GM19043 (cell line): ENCODE results near the gene GJB1.
A peak's percentile ranks its signal among the peaks of the same experiment; 100 is the strongest.
"Not testable (repeated sequence)": the region's sequence is repeated elsewhere in the genome, so short reads cannot be mapped to it uniquely, and the experiment has no call there.

Source experiments
- ATAC-seq: cut with Tn5 transposase; IDR thresholded peaks from one replicate; pipeline ENCODE4 v1.9.1; 2021; ENCODE audit warnings: low read depth; ENCODE audit not compliant: unreplicated experiment

GJB1 gene

GRCh38 chrX:71222929-71223328 is at the start of gene GJB1:
GJB1 (plus strand) TSS chrX:71223224; CDS start chrX:71223708, 484 bp downstream.
- ATAC-seq = no peak

DNA sequence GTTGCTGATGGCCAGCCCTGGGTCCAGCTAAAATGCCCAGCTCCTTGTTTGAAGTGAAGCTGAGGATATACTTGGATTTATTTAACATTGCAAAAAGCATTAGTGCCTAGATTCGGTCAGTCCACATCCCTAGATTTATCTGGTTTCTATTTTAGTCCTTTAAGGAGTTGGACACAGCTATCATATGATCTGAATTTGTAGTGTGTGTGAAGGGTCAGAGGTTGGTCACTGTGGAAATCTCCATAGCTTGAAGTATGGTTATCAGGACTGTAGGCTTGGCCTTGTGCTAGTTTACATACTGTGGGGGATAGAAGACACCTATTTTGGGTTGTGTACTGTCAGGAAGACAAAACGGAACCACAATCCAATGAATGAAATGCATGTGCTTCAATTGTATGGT is 49.6 kb upstream of the GJB1 start:
- ATAC-seq = no peak

DNA sequence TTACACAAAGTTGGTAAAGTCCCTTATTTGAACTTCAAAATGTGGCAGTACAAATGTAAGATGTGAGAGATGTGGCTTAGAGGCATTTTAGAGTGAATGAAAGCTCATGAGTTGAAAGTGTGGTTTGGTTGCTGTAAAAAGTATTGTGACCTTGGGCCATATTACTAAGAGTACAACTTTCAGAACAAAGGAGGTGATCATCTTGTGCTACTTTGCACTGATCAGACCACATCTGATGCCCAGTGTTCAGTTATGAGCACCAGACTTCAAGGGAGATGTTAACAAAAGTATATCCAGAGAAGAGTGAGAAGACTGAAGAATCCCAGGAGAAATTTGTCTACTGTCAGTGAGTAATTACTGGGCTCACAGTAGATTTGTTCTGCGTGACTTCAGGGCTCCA is 48.2 kb upstream of the GJB1 start:
- no peak for ATAC-seq

GRCh38 chrX:71175531-71175930 is 47.5 kb upstream of the GJB1 start:
- ATAC-seq = no peak

DNA sequence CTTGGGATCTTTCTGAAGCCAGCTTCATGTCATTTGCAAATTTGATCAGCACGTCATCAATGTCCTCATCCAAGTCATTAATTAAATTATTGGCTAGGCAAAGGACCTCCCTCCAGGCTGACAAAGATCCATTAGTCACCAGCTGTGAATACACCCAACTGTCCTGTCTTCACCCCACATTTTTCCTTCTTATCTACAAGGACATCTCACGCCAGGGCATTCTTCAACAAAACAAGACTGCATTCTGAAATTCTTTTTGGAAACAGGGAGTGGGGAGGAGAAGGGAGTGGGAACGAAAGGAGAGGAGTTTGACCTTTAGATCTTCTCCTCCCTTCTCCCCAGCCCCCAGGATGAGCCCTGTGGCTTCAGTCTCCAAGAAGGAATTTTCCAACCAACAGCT is 45.7 kb upstream of the GJB1 start:
- no peak for ATAC-seq

- ATAC-seq = no peak
Measured at GRCh38 chrX:71178908-71179307, 44.1 kb upstream of the GJB1 start.

DNA sequence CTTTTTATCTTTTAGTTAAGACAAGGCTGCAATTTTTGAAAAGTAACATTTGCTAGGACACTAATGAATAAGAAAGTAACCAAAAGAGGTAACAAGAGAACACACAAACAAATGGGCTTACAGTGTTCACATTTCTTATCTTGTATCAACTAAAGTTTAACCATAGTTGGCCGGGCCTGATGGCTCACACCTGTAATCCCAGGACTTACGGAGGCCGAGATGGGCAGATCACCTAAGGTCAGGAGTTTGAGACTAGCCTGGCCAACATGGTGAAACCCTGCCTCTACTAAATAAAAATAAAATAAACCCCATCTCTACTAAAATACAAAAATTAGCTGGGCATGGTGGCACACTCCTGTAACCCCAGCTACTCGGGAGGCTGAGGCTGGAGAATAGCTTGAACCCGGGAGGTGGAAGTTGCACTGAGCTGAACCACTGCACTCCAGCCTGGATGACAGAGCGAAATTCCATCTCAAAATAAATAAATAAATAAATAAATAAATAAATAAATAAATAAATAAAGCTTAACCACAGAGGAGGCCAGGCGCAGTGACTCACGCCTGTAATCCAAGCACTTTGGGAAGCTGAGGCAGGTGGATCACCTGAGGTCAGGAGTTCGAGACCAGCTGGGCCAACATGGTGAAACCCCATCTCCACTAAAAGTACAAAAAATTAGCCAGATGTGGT is 42.3 kb upstream of the GJB1 start:
- ATAC-seq = not testable (repeated sequence)

DNA sequence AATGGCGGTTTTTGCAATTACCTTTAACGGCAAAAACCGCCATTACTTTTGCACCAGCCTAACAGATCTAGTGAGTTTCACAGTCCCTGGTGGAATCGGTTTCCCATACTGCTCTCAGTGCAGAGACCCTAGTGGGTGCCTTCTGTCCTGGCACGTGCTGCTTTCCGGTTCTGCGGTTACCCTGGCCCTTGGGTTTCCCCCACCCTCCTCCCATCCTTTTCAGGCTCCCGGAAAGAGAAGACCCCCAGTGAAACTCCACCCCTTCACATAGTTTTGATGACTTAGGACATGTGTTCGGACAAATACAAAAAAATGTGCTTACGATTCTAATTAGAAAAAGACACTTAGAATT is 41.5 kb upstream of the GJB1 start:
- ATAC-seq = peak; percentile 40

DNA sequence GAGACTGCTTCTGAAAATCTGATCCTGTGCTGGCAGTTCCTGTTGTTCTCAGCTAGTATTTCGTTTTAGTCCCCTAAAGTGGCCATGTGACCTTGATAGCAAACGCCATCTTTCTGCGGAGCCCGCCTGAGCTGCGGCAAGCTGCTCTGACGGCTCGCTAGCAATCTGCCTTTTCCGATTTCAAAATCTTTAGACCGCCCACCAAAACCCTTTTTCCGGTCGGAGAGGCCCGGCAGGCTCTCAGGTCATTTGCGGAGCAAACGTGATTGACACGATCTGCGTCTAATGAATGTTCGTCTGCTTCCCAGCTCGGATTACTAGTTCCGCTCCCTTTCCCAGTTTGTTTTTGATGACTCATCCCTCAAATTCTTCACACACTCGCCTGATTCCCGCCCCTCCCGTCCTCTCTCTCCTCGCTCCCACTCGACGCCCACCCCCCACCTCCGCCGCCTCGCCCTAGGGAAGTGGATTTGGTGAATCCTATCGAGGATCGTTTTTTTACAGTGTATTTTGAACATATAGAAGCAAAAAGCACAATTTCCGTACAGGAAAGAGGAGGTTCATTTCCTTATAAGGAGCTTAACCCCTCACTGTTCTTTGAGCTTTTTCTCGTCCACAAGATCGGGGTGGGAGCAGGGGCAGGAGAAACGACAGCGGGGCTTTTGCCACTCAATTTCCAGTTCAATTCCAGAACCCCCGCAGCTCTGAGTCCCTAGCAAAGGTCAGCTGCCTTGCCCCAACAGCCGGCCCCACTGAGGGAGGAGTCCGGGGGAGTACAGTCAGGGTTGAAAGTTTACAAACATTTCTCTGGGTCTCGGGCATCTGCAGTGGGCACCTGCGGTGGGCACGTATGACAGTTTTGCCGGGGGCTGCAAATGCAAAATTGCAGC is 40.9 kb upstream of the GJB1 start:
- peak; percentile 89 for ATAC-seq

DNA sequence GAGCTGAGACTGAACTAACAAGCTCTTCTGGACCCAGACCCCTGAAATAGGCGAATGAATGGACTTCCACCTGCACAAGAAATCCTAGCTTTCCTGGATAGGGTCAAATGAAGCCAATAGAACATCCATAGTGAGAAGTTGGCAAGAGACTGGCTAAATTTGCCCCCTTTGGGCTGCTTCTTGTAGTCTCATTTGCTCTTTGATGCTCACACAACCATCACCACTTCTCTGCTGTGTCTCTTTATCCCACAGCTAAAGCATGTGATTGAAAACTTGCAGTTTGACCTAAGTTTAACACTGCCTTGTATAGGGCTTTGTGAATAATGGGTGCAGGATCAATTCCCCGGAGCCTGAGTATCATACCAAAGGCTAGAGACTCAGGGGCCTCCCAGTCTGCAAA is 40.2 kb upstream of the GJB1 start:
- ATAC-seq = no peak

DNA sequence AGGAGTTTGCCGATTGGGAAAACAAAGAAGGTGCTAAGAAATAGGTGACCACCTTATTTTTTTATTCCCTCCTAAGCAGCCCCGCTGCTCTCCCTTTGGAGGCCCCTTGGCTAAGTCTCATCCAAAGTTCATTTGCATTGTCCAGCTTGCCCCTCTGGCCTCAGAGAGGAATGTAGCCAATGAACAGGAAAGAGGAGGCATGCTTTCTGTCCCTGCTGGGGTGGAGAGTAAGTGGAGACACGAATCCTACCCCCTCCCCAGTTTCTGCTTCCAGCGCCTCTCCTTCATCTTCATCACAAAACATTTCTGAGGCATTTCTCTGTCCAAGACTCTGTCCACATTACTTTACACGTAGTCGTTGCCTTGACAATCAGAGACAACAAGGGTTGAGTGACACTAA is 39.7 kb upstream of the GJB1 start:
- no peak for ATAC-seq

- ATAC-seq = no peak
Measured at GRCh38 chrX:71184092-71184491, 38.9 kb upstream of the GJB1 start.

GRCh38 chrX:71184803-71185495 is 38.1 kb upstream of the GJB1 start:
- no peak for ATAC-seq

DNA sequence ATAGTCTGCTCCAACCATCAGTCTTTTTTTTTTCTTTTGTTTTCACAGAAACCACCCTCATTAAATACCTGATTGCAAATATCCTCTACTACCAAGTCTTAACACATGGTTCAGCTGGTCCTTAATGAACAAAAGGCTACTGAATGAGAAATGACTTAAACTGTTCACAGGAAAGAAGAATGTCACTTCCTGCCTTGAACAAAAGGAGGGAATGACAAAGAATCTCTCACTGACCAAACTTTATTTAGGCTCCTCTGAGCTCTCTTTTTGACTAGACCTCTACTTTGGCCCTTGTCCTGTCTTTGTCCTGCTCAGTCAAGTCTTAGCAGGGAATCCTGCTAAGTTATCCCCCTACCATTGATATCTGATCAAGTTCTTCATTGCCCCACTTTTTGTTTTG is 31.8 kb upstream of the GJB1 start:
- no peak for ATAC-seq

DNA sequence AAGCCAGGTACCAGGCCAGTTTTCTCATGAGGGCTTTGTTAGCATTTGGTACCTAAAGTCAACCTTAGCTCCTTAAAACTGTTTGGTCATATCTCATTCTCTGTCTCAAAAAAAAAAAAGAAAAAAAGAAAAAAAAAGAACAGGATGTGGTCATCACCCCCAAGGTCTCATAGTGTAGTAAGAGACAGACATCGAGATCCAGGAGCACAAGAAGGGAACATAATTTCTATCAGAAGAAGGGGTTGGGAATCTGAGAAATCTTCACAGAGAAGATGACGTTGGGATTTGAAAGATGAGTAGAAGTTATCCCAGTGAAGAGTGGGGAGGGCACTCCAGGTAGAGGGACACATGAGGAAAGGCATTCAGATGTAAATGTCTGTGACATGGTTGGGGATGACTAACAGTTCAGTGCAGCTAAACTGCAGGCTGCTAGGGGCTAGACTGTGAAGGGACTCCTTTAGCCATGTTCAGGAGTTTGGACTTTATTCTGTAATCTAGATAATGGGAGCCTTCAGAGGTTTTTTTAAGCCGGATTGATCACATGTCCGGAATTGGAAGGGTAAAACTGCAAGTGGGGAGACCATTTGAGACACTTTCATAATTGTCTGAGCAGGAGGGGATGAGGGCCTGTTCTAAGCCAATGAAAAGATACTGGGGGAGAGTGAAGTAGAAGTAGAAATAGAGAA is 26.9 kb upstream of the GJB1 start:
- peak; percentile 46 for ATAC-seq

GRCh38 chrX:71198066-71198465 is 25.0 kb upstream of the GJB1 start:
- ATAC-seq = peak; percentile 80

DNA sequence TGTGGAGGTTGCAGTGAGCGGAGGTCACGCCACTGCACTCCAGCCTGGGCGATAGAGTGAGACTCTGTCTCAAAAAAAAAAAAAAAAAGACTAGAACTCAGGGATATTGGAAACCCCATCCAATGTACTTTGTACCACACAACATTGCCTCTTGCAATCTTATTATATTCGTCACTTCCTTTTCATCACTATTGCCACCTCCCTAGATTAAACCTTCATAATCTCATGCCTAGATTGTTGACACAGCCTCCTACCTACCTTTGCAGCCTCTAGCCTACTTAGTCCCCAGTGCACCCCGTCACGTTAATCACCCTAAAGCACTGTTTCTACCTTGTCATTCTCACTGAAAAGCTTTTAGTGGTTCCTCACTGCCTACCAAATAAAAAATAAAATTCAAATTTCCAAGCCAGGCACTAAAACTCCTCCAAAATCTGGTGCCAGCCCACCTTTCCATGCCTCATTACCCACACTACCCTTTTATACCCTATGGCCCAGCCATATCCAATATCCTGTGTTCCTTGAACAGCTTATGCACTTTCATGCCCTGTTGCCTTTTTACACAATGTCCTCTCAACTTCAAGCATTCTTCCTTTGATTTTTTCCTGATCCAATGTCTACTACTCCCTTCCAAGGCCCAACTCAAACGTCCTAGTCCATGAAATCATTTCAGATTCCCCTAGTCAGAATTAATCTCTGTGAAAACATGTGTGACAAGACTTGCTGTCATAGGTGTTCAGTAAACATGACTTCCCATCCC is 23.6 kb upstream of the GJB1 start:
- ATAC-seq = no peak

DNA sequence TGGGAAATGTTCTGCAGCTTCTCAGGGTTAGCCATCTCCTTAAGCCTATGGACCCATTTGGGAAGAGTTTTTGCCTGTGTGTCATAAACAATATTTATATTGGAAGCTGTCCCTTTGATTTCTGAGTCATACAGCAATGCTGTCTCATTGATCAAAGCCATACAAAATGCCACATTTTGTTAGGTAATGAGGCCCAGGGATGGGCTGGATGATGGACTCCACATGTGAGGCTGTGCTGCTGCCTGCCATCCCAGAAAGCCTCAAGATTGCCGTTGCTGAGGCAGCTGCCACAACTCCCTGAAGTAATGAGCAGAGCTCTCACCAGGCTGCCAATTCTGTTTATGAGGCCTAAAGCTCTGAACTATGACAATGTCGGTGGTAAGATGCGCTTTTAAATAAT is 12.2 kb upstream of the GJB1 start:
- no peak for ATAC-seq

GRCh38 chrX:71212536-71212935 is 10.5 kb upstream of the GJB1 start:
- no peak for ATAC-seq

DNA sequence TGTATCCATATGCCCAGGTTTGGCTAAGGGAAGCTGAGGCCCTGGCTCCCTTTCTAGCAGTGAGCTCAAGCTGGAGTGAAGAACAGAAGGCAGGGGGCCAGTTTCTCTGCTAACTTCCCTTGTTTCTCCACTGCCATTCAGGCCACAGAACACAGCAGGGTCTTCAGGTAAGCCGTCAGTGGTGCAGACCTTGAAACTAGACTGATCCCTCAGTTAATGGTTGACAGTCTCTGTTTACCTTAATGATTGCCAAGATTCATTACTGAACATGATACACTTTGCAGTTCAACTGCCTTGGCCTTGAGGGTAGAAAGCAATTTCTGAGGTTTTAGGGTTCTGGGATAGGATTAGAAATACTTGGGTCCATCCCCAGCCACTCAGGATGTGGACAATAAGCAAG is 8.9 kb upstream of the GJB1 start:
- ATAC-seq = no peak
